SKM-1 treated with dmso at 0.1 percent for 144 hours (cell line): ENCODE data around the gene ATP6V1C2.
"Not testable (repeated sequence)": the region's sequence is repeated elsewhere in the genome, so short reads cannot be mapped to it uniquely, and the experiment has no call there.

Experiments
- DNase-seq: peaks from one replicate; lab custom pipeline; 2025; ENCODE audit not compliant: unreplicated experiment; lab: John Stamatoyannopoulos, UW

The ATP6V1C2 gene

GRCh38 chr2:10784719-10785118 lies 63.3 kb downstream of the ATP6V1C2 start:
- DNase-seq = no peak

- no peak for DNase-seq
Observed at GRCh38 chr2:10785260-10785659, 63.8 kb downstream of the ATP6V1C2 start.

- DNase-seq = no peak
Observed at GRCh38 chr2:10786240-10786982, 65.0 kb downstream of the ATP6V1C2 start.

- no peak for DNase-seq
Observed at GRCh38 chr2:10787176-10787968, 65.9 kb downstream of the ATP6V1C2 start.

- DNase-seq = no peak
Observed at GRCh38 chr2:10788855-10789254, 67.4 kb downstream of the ATP6V1C2 start.

- no peak for DNase-seq
Observed at GRCh38 chr2:10790228-10790973, 69.0 kb downstream of the ATP6V1C2 start.

- DNase-seq = no peak
Observed at GRCh38 chr2:10792001-10792634, 70.7 kb downstream of the ATP6V1C2 start.

- DNase-seq = no peak
Observed at GRCh38 chr2:10792660-10793400, 71.4 kb downstream of the ATP6V1C2 start.

GRCh38 chr2:10793816-10794215 lies 72.4 kb downstream of the ATP6V1C2 start:
- no peak for DNase-seq

- no peak for DNase-seq
Observed at GRCh38 chr2:10794876-10795275, 73.4 kb downstream of the ATP6V1C2 start.

- DNase-seq = no peak
Observed at GRCh38 chr2:10795508-10796046, 74.1 kb downstream of the ATP6V1C2 start.

- DNase-seq = no peak
Observed at GRCh38 chr2:10796703-10797102, 75.3 kb downstream of the ATP6V1C2 start.

- DNase-seq = no peak
Observed at GRCh38 chr2:10798783-10799182, 77.4 kb downstream of the ATP6V1C2 start.

- DNase-seq = no peak
Observed at GRCh38 chr2:10800163-10800562, 78.7 kb downstream of the ATP6V1C2 start.

- DNase-seq = no peak
Observed at GRCh38 chr2:10802657-10803056, 81.2 kb downstream of the ATP6V1C2 start.

GRCh38 chr2:10805990-10806389 lies 84.6 kb downstream of the ATP6V1C2 start:
- DNase-seq = not testable (repeated sequence)

- no peak for DNase-seq
Observed at GRCh38 chr2:10806543-10806942, 85.1 kb downstream of the ATP6V1C2 start.

- no peak for DNase-seq
Observed at GRCh38 chr2:10810202-10811161, 89.1 kb downstream of the ATP6V1C2 start.

- no peak for DNase-seq
Observed at GRCh38 chr2:10811517-10811916, 90.1 kb downstream of the ATP6V1C2 start.
